ENCODE results near the gene KCNK1. TPM values are rescaled to one million over a fixed set of nuclear protein-coding genes. Genes with fewer than 3 reads are reported as not detected.

The KCNK1 gene
- total and polyA plus RNA-seq, 2 of the 8 experiments (the other 6 are each of a cell fraction or from before 2014, with no cell fraction given): 11.9 to 16.5 TPM

- H4K91ac ChIP-seq (replicated peaks; ENCODE audit: insufficient read length, low read length): no peak overlapping the region
- no peak overlapping the region for H3K9ac ChIP-seq (replicated peaks in 1 of 4; ENCODE audit: extremely low read depth in 1 of 4, low read depth in 3 of 4, low read length in 3 of 4)
- no peak overlapping the region for H3K56ac ChIP-seq (replicated peaks; ENCODE audit: insufficient read length, low read depth, low read length)
- no peak overlapping the region for H2BK120ac ChIP-seq (replicated peaks; ENCODE audit: low read depth, low read length)
- 91% methylated on average over 19 of the region's 19 CpGs; no CpG with 5 or more reads in 1 of the 2 experiments for WGBS, 2 experiments (ENCODE audit: extremely low coverage in 1 of 2, insufficient coverage in 1 of 2, insufficient read length in 1 of 2, insufficient replicate concordance in 2 of 2, low coverage in 1 of 2, low lambda C conversion rate in 2 of 2, missing lambda C conversion rate in 1 of 2)
- no peak overlapping the region for H3K18ac ChIP-seq (ENCODE audit: extremely low read depth, low read length)
- H3K27me3 ChIP-seq (replicated peaks in 1 of 4; ENCODE audit: control insufficient read depth in 3 of 4, extremely low read depth in 1 of 4, insufficient read depth in 3 of 4, low read length in 3 of 4): no peaks in the 10 kb centered on the region
- H2BK15ac ChIP-seq (ENCODE audit: low read length): no peak overlapping the region
- H3K4me3 ChIP-seq (ENCODE audit: extremely low read depth in 1 of 4, insufficient read depth in 2 of 4, low read depth in 3 of 4, low read length in 4 of 4): no peak overlapping the region
- H3K4ac ChIP-seq (replicated peaks; ENCODE audit: insufficient read length, low read depth, low read length): no peak overlapping the region
- CTCF ChIA-PET (ENCODE audit: partially characterized antibody): interaction anchor here (1.6 kb wide), 1 partner anchor 110 kb away, joined by 3 read pairs; no protein-coding TSS in a partner anchor
- H2BK5ac ChIP-seq (ENCODE audit: low read depth, low read length): no peak overlapping the region
- H2AFZ ChIP-seq (ENCODE audit: low read length): no peak overlapping the region
- H2BK12ac ChIP-seq (ENCODE audit: low read depth, low read length): no peak overlapping the region
- no peak overlapping the region for H3K23ac ChIP-seq (ENCODE audit: insufficient read length)
- peaks cover 0 to 7% of the 10 kb centered on the region in 2 experiments; a peak in 2 of 4 replicates for H3K79me2 ChIP-seq (ENCODE audit: control insufficient read depth in 1 of 2, insufficient read depth in 2 of 2, low read length in 2 of 2)
- H3K36me3 ChIP-seq (ENCODE audit: control insufficient read depth in 2 of 4, insufficient read depth in 4 of 4, low read length in 3 of 4): no peaks in the 10 kb centered on the region; a peak in 1 of 8 replicates
- no peak overlapping the region for H2AK5ac ChIP-seq (ENCODE audit: low read depth, low read length)
- no peaks in the 10 kb centered on the region for H4K20me1 ChIP-seq (replicated peaks in 1 of 2; ENCODE audit: control insufficient read depth in 1 of 2, insufficient read depth in 2 of 2, low read length in 2 of 2)
- DNase-seq (ENCODE audit: low read depth in 1 of 2, low spot score in 2 of 2): no peak
- H3K9me3 ChIP-seq (ENCODE audit: insufficient read depth in 2 of 2, low read depth in 1 of 2, low read length in 1 of 2): no peaks in the 10 kb centered on the region
- no peak for FAIRE-seq
- H3K14ac ChIP-seq (ENCODE audit: insufficient read length): no peak overlapping the region
- no peak overlapping the region for H2BK20ac ChIP-seq (ENCODE audit: low read length)
- H3K79me1 ChIP-seq (ENCODE audit: low read depth, low read length): no peaks in the 10 kb centered on the region
- TF ChIP-seq POU5F1 (IDR thresholded peaks at IDR 0.05; ENCODE audit: low read depth, low read length): no peak
- TF ChIP-seq SP2 (IDR thresholded peaks at IDR 0.05; ENCODE audit: low read length): no peak
- TF ChIP-seq HDAC2 (IDR thresholded peaks at IDR 0.05; ENCODE audit: borderline replicate concordance in 1 of 2, low read depth in 2 of 2, low read length in 2 of 2): no peak
- TF ChIP-seq ASH2L (IDR thresholded peaks at IDR 0.05; ENCODE audit: low read length): no peak
- no peak for TF ChIP-seq MAFK (IDR thresholded peaks at IDR 0.05; ENCODE audit: low read depth, low read length)
- no peak for TF ChIP-seq HDAC6 (IDR thresholded peaks at IDR 0.05; ENCODE audit: low read depth, low read length)
- TF ChIP-seq BCL11A (IDR thresholded peaks at IDR 0.05; ENCODE audit: low read depth in 2 of 2, low read length in 2 of 2): no peak
- TF ChIP-seq CREB1 (IDR thresholded peaks at IDR 0.05): no peak
- TF ChIP-seq RXRA (IDR thresholded peaks at IDR 0.05; ENCODE audit: insufficient read depth, low read depth, low read length): no peak
- no peak for TF ChIP-seq TBP (IDR thresholded peaks at IDR 0.05; ENCODE audit: low read depth, low read length)
- TF ChIP-seq CEBPB (IDR thresholded peaks at IDR 0.05; ENCODE audit: low read depth, low read length): no peak
- no peak for TF ChIP-seq ATF2 (IDR thresholded peaks at IDR 0.05; ENCODE audit: low read length)
- H3K4me2 ChIP-seq (ENCODE audit: insufficient read depth in 1 of 2, low read depth in 2 of 2, low read length in 2 of 2): no peak overlapping the region
- no peak overlapping the region for H4K5ac ChIP-seq (ENCODE audit: insufficient read length, low read depth, low read length)
- POLR2A ChIA-PET (ENCODE audit: partially characterized antibody): interaction anchor here (1.5 kb wide), 1 partner anchor 10 kb away, joined by 3 read pairs; no protein-coding TSS in a partner anchor
- H3K23me2 ChIP-seq (ENCODE audit: low read depth, low read length): no peaks in the 10 kb centered on the region
- peak overlapping the region; percentile 48; the same call in 1 of the 2 replicates for H4K8ac ChIP-seq (ENCODE audit: extremely low read depth, insufficient read depth, low read length)
- no peak overlapping the region for H3K27ac ChIP-seq (ENCODE audit: low read depth, low read length)
- no peaks in the 10 kb centered on the region for H3K4me1 ChIP-seq (replicated peaks in 1 of 4; ENCODE audit: control insufficient read depth in 3 of 4, insufficient read depth in 4 of 4, low read length in 3 of 4)
Measured at GRCh38 chr1:233629305-233629935, 15.5 kb downstream of the KCNK1 start.

Measured in H1 (cell line).